OCI-LY1 (cell line): Measurements from ENCODE around the gene NEGR1.

ENCODE experiments used
- H2AFZ ChIP-seq: fragments of 200-600 bp; sonication (generic), shearing (Covaris generic); 2 replicates; pipeline ENCODE4 v1.6.0; 2014; ENCODE audit warnings: antibody characterized with exemption, mild to moderate bottlenecking, low read length
- H3F3A ChIP-seq: fragments of 200-600 bp; sonication (generic), shearing (Covaris generic); 2 replicates; pipeline ENCODE4 v1.6.0; 2014; ENCODE audit warnings: mild to moderate bottlenecking, antibody characterized with exemption, low read length, moderate library complexity; ENCODE audit not compliant: insufficient read depth
- H3K27ac ChIP-seq: fragments of 200-600 bp; sonication (generic); 2 replicates; pipeline ENCODE4 v1.5.1; 2014; ENCODE audit warnings: low read length, mixed run types, mild to moderate bottlenecking, low read depth; ENCODE audit not compliant: poor library complexity, severe bottlenecking
- H3K27me3 ChIP-seq: fragments of 200-600 bp; sonication (generic); 2 replicates; pipeline ENCODE4 v1.6.0; 2014; ENCODE audit warnings: antibody characterized with exemption, mild to moderate bottlenecking, low read length, moderate library complexity; ENCODE audit not compliant: insufficient read depth
- H3K36me3 ChIP-seq: fragments of 200-600 bp; sonication (generic); 2 replicates; pipeline ENCODE4 v1.6.1; 2014; ENCODE audit warnings: mild to moderate bottlenecking, antibody characterized with exemption, low read length, moderate library complexity, mixed read lengths; ENCODE audit not compliant: insufficient read depth
- H3K4me1 ChIP-seq: fragments of 200-600 bp; sonication (generic); 2 replicates; pipeline ENCODE4 v1.5.1; 2014; ENCODE audit warnings: mild to moderate bottlenecking, low read length, moderate library complexity; ENCODE audit not compliant: insufficient read depth, severe bottlenecking
- H3K4me2 ChIP-seq: fragments of 200-600 bp; sonication (generic), shearing (Covaris generic); 2 replicates; pipeline ENCODE4 v1.6.1; 2014; ENCODE audit warnings: low read length
- H3K4me3 ChIP-seq: fragments of 200-600 bp; sonication (generic); 2 replicates; pipeline ENCODE4 v1.5.1; 2014; ENCODE audit warnings: low read length, low read depth, mild to moderate bottlenecking, mixed read lengths; ENCODE audit not compliant: poor library complexity, severe bottlenecking
- H3K79me2 ChIP-seq: fragments of 200-600 bp; shearing (Covaris generic); 2 replicates; pipeline ENCODE4 v1.6.1; 2016; ENCODE audit warnings: mixed run types, low read length, mixed read lengths; ENCODE audit not compliant: insufficient read depth
- H3K9ac ChIP-seq: fragments of 200-600 bp; sonication (generic), shearing (Covaris generic); 2 replicates; pipeline ENCODE4 v1.6.1; 2014; ENCODE audit warnings: mild to moderate bottlenecking, low read length, mixed read lengths
- H3K9me2 ChIP-seq: fragments of 200-600 bp; sonication (generic), shearing (Covaris generic); 2 replicates; pipeline ENCODE4 v1.6.1; 2014; ENCODE audit warnings: low read depth, mild to moderate bottlenecking, low read length, mixed read lengths
- H3K9me3 ChIP-seq: fragments of 200-600 bp; shearing (Covaris generic); 2 replicates; pipeline ENCODE4 v1.6.1; 2014; ENCODE audit warnings: low read length, mixed read lengths
- H4K20me1 ChIP-seq: fragments of 200-600 bp; sonication (generic), shearing (Covaris generic); 2 replicates; pipeline ENCODE4 v1.6.0; 2016; ENCODE audit warnings: mild to moderate bottlenecking, low read length; ENCODE audit not compliant: insufficient read depth
- CTCF ChIP-seq: fragments of 200-600 bp; sonication (generic), shearing (Covaris generic); IDR thresholded peaks from 2 replicates; pipeline ENCODE4 v1.5.1; 2017; ENCODE audit warnings: mild to moderate bottlenecking, antibody characterized with exemption, low read length, moderate library complexity, mixed read lengths
- EZH2 ChIP-seq: fragments of 200-600 bp; sonication (generic), shearing (Covaris generic); IDR thresholded peaks from 2 replicates; pipeline ENCODE4 v1.8.0; 2017; ENCODE audit warnings: borderline replicate concordance, mixed run types, mild to moderate bottlenecking, antibody characterized with exemption, low read length, moderate library complexity, mixed read lengths

Gene NEGR1

GRCh38 chr1:71494163-71494562 lies 788.2 kb downstream of the NEGR1 start:
- Histone ChIP-seq H3K4me3 (no peak overlapping the region), H3K4me2 (no peak overlapping the region), H4K20me1 (no peaks in the 10 kb centered on the region)

GRCh38 chr1:71492298-71493041 lies 789.9 kb downstream of the NEGR1 start:
- no peaks in the 10 kb centered on the region for H4K20me1 ChIP-seq
- no peak overlapping the region for H3K9ac ChIP-seq
- no peak overlapping the region for H3K4me3 ChIP-seq
- H3K4me2 ChIP-seq: no peak overlapping the region
- no peak overlapping the region for H3K27ac ChIP-seq
- H3K9me2 ChIP-seq: no peaks in the 10 kb centered on the region
- H3K4me1 ChIP-seq: no peaks in the 10 kb centered on the region
- TF ChIP-seq EZH2 (no peak), CTCF (no peak)
- no peaks in the 10 kb centered on the region for H3K9me3 ChIP-seq
- no peaks in the 10 kb centered on the region for H3K27me3 ChIP-seq
- no peaks in the 10 kb centered on the region for H3K36me3 ChIP-seq
- H3F3A ChIP-seq: no peaks in the 10 kb centered on the region
- H2AFZ ChIP-seq: no peak overlapping the region
- H3K79me2 ChIP-seq: no peaks in the 10 kb centered on the region

More at GRCh38 chr1:71494163-71494562, 788.2 kb downstream of the NEGR1 start:
- Histone ChIP-seq H3K36me3 (no peaks in the 10 kb centered on the region), H3K27me3 (no peaks in the 10 kb centered on the region), H3K9me2 (no peaks in the 10 kb centered on the region), H3K9me3 (no peaks in the 10 kb centered on the region), H3F3A (no peaks in the 10 kb centered on the region), H3K9ac (no peak overlapping the region), H2AFZ (no peak overlapping the region), H3K27ac (no peak overlapping the region), H3K79me2 (no peaks in the 10 kb centered on the region), H3K4me1 (no peaks in the 10 kb centered on the region)
- TF ChIP-seq CTCF: no peak
- no peak for TF ChIP-seq EZH2

- Histone ChIP-seq H3K4me3 (no peak overlapping the region), H3K9me3 (no peaks in the 10 kb centered on the region), H3K27ac (no peak overlapping the region), H3K4me2 (no peak overlapping the region), H3F3A (no peaks in the 10 kb centered on the region), H3K79me2 (no peaks in the 10 kb centered on the region), H4K20me1 (no peaks in the 10 kb centered on the region), H3K27me3 (no peaks in the 10 kb centered on the region), H3K36me3 (no peaks in the 10 kb centered on the region), H3K9me2 (no peaks in the 10 kb centered on the region), H3K9ac (no peak overlapping the region), H3K4me1 (no peaks in the 10 kb centered on the region), H2AFZ (no peak overlapping the region)
- TF ChIP-seq CTCF: no peak
- no peak for TF ChIP-seq EZH2
These were observed 791.9 kb downstream of the NEGR1 start for GRCh38 chr1:71490432-71490831.
